Loucy (cell line): ENCODE results near the gene IL36B.

ENCODE experiments used
- H2AFZ ChIP-seq: fragments of 200-600 bp; sonication (generic); 2 replicates; pipeline ENCODE4 v1.6.0; 2016; ENCODE audit warnings: antibody characterized with exemption, mild to moderate bottlenecking, low read length, moderate library complexity
- H3F3A ChIP-seq: fragments of 200-600 bp; 2 replicates; pipeline ENCODE4 v1.6.0; 2016; ENCODE audit warnings: antibody characterized with exemption, low read depth, mild to moderate bottlenecking
- H3K27me3 ChIP-seq: fragments of 200-600 bp; sonication (generic); 2 replicates; pipeline ENCODE4 v1.6.1; 2014; ENCODE audit warnings: low read length, mild to moderate bottlenecking; ENCODE audit not compliant: insufficient read depth, poor library complexity, severe bottlenecking
- H3K36me3 ChIP-seq: fragments of 200-600 bp; sonication (generic); 2 replicates; pipeline ENCODE4 v1.6.1; 2016; ENCODE audit warnings: low read length; ENCODE audit not compliant: insufficient read depth
- H3K4me1 ChIP-seq: fragments of 200-600 bp; sonication (generic); 2 replicates; pipeline ENCODE4 v1.5.1; 2014; ENCODE audit warnings: low read length, mild to moderate bottlenecking; ENCODE audit not compliant: insufficient read depth, poor library complexity, severe bottlenecking
- H3K4me2 ChIP-seq: fragments of 200-600 bp; sonication (generic); 2 replicates; pipeline ENCODE4 v1.6.0; 2014; ENCODE audit warnings: antibody characterized with exemption, low read length, low read depth, mild to moderate bottlenecking; ENCODE audit not compliant: poor library complexity, severe bottlenecking
- H3K4me3 ChIP-seq: fragments of 200-600 bp; sonication (generic); 2 replicates; pipeline ENCODE4 v1.5.1; 2014; ENCODE audit warnings: low read length, mild to moderate bottlenecking, mixed read lengths; ENCODE audit not compliant: poor library complexity, severe bottlenecking
- H3K79me2 ChIP-seq: fragments of 200-600 bp; sonication (generic); 2 replicates; pipeline ENCODE4 v1.6.1; 2014; ENCODE audit warnings: low read length; ENCODE audit not compliant: insufficient read depth
- H3K9ac ChIP-seq: fragments of 200-600 bp; sonication (generic); 2 replicates; pipeline ENCODE4 v1.6.0; 2014; ENCODE audit warnings: mild to moderate bottlenecking, low read depth, low read length, moderate library complexity; ENCODE audit not compliant: poor library complexity, severe bottlenecking
- H3K9me2 ChIP-seq: fragments of 200-600 bp; sonication (generic); replicated peaks from 2 replicates; pipeline ENCODE4 v1.6.1; 2016; ENCODE audit warnings: low read depth, low read length, mixed read lengths
- H3K9me3 ChIP-seq: fragments of 200-600 bp; sonication (generic); 2 replicates; pipeline ENCODE4 v1.6.1; 2014; ENCODE audit warnings: mild to moderate bottlenecking, antibody characterized with exemption, low read length, low read depth; ENCODE audit not compliant: insufficient read depth
- H4K20me1 ChIP-seq: fragments of 200-600 bp; sonication (generic); 2 replicates; pipeline ENCODE4 v1.6.0; 2014; ENCODE audit warnings: antibody characterized with exemption, low read length, mild to moderate bottlenecking; ENCODE audit not compliant: insufficient read depth, poor library complexity, severe bottlenecking
- CTCF ChIP-seq: fragments of 200-600 bp; sonication (generic); conservative IDR thresholded peaks from 2 replicates; pipeline ENCODE4 v1.5.1; 2014; ENCODE audit warnings: mild to moderate bottlenecking, antibody characterized with exemption, low read length
- EZH2phosphoT487 ChIP-seq: fragments of 200-600 bp; IDR thresholded peaks from 2 replicates; pipeline ENCODE4 v1.6.1; 2018; ENCODE audit warnings: antibody characterized with exemption, mild to moderate bottlenecking, moderate library complexity, borderline replicate concordance

IL36B gene

DNA sequence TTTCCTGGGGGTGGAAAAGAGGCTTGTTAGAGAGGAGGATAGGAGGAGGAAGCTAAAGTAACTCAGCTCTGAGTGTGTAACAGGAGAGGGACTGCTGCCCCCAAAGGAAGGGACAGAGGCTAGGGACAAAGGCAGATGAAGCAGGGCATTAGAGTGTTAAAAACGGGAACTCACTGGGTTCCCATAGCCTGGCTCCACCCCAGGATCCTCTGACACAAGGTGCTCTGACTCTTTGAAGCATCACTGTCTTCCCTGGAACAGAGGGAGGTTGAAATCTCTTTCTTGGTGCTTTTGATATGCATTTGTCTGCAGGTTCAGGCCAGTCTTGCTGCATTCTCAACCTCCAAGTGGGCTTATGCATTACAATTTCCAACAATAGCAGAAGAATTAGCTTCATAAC is 24.6 kb downstream of the IL36B start:
- TF ChIP-seq EZH2phosphoT487 (no peak), CTCF (no peak)
- Histone ChIP-seq H3K4me1 (no peaks in the 10 kb centered on the region), H3K36me3 (no peaks in the 10 kb centered on the region), H4K20me1 (no peaks in the 10 kb centered on the region), H3K27me3 (peaks cover 43% of the 10 kb centered on the region), H3K9ac (no peak overlapping the region), H3F3A (no peaks in the 10 kb centered on the region), H3K9me2 (no peaks in the 10 kb centered on the region), H3K9me3 (no peaks in the 10 kb centered on the region), H3K4me3 (no peak overlapping the region), H3K79me2 (no peaks in the 10 kb centered on the region), H2AFZ (no peak overlapping the region), H3K4me2 (no peak overlapping the region)

DNA sequence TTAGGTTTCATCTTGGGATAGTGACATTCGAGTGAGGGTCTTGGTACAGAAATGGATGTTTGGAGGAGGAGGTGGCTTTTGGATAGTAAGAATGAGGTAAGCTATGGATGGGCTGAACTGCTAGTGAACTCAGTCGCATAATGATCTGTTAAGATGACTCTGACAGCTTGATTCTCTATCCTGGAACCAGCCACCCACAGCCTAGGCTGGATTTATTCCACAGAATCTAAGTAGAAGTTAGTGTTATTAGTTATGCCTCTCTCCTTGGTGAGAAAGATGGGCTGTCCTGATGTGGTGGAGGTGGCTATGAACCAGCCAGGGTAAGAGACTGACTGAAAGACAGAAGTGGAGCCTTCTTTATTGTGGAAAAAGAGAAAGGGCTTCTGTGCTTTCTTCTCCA is 25.0 kb downstream of the IL36B start:
- Histone ChIP-seq H2AFZ (no peak overlapping the region), H3K36me3 (no peaks in the 10 kb centered on the region), H3K9me3 (no peaks in the 10 kb centered on the region), H3K27me3 (peaks cover 43% of the 10 kb centered on the region), H3K4me3 (no peak overlapping the region), H3K9ac (no peak overlapping the region), H4K20me1 (no peaks in the 10 kb centered on the region), H3F3A (no peaks in the 10 kb centered on the region), H3K9me2 (no peaks in the 10 kb centered on the region), H3K4me1 (no peaks in the 10 kb centered on the region), H3K4me2 (no peak overlapping the region), H3K79me2 (no peaks in the 10 kb centered on the region)
- TF ChIP-seq CTCF = no peak
- TF ChIP-seq EZH2phosphoT487 = no peak

DNA sequence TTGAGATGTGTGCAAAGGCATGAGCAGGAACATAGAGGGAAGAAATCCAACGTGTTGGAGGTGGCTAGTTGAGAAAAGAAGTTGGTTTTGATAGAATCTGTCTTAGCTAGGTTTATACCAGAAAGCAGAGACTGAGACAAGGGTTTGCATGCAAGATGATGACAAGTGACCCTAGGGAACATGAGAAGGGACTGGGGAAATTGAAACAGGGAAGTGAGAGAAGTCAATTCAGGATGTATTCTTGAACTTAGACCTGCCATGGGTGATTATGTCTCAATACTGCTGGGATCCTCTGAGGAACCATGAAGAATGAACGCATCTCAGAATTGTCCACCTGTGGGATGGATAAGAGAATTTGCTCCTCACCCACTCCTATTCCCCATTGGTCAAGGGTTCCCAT is 26.9 kb downstream of the IL36B start:
- Histone ChIP-seq H3F3A (no peaks in the 10 kb centered on the region), H3K4me3 (no peak overlapping the region), H3K79me2 (no peaks in the 10 kb centered on the region), H3K9ac (no peak overlapping the region), H4K20me1 (no peaks in the 10 kb centered on the region), H3K9me3 (no peaks in the 10 kb centered on the region), H3K27me3 (peaks cover 43% of the 10 kb centered on the region), H3K36me3 (no peaks in the 10 kb centered on the region), H2AFZ (no peak overlapping the region), H3K9me2 (no peaks in the 10 kb centered on the region), H3K4me2 (no peak overlapping the region), H3K4me1 (no peaks in the 10 kb centered on the region)
- TF ChIP-seq EZH2phosphoT487 (no peak), CTCF (no peak)
